ENCODE results near the gene ZNF205. TPM values are rescaled to one million over a fixed set of nuclear protein-coding genes. Genes with fewer than 3 reads are reported as not detected.

ZNF205 gene
- total and polyA plus RNA-seq, 2 of the 13 experiments (the other 11 are each of a cell fraction or from before 2014, with no cell fraction given), result 5.8 to 10.2 TPM

- 32% methylated on average over 3 of the region's 16 CpGs for WGBS (ENCODE audit: low lambda C conversion rate)
- Histone ChIP-seq H3K27me3 (ENCODE audit: control insufficient read depth in 1 of 2, insufficient read depth in 2 of 2, low read length in 2 of 2) (peaks cover 0 to 26% of the 10 kb centered on the region in 2 experiments; a peak in 3 of 5 replicates), H3K4me1 (ENCODE audit: insufficient read depth, low read length) (peaks cover 63% of the 10 kb centered on the region), H2AFZ (ENCODE audit: low read length) (no peak overlapping the region), H3K36me3 (replicated peaks in 1 of 2; ENCODE audit: control insufficient read depth in 1 of 2, insufficient read depth in 2 of 2, low read length in 2 of 2) (no peaks in the 10 kb centered on the region), H3K27ac (ENCODE audit: extremely low read length, insufficient read depth, low read length) (no peak overlapping the region), H3K79me2 (ENCODE audit: insufficient read depth, low read length) (no peaks in the 10 kb centered on the region), H3K4me2 (ENCODE audit: low read depth, low read length) (peak overlapping the region; percentile 11; the same call in 1 of the 2 replicates), H3K9me3 (ENCODE audit: low read length) (no peaks in the 10 kb centered on the region), H3K4me3 (replicated peaks in 1 of 3; ENCODE audit: insufficient read depth in 1 of 3, low read depth in 2 of 3, low read length in 3 of 3) (no peak overlapping the region; a peak in 1 of 6 replicates), H3K9ac (ENCODE audit: insufficient read depth, low read depth, low read length) (no peak overlapping the region), H4K20me1 (ENCODE audit: insufficient read depth, low read length) (no peaks in the 10 kb centered on the region)
- no peak for DNase-seq (ENCODE audit: low spot score)
- no peak for ATAC-seq
- no peak for FAIRE-seq
- intact Hi-C loops (cut with micrococcal nuclease; ENCODE audit: unreplicated experiment), result no loop called here
- in situ Hi-C loops (cut with HindIII; ENCODE audit: extremely low pct_ligation_motif_present, low pct_unique_long_range_greater_than_20kb), result no loop called here
- no TSS peak for BruUV-seq (replicated peaks)
- CTCF ChIA-PET (ENCODE audit: low intra/inter-chr PET ratio, low total read pairs), result no interaction called here
- POLR2A ChIA-PET, result interaction anchor here (1.6 to 4.7 kb wide), 2 partner anchors 12 to 25 kb away, joined by 5 to 81 read pairs; partner anchors contain the start of gene ZNF213
- TF ChIP-seq NR2F1 (CRISPR knock-in tag; IDR thresholded peaks at IDR 0.05) (0 out of 4 replicates have a peak, but pooled peaks of 1 of the 2 experiments have one; percentile 20), ZNF446 (CRISPR knock-in tag; IDR thresholded peaks at IDR 0.05) (no peak), GMEB2 (CRISPR knock-in tag; IDR thresholded peaks at IDR 0.05; ENCODE audit: low read depth) (no peak), RXRA (CRISPR knock-in tag; IDR thresholded peaks at IDR 0.05) (peak; percentile 64; the same call in 1 of the 2 replicates), ZBTB21 (CRISPR knock-in tag; IDR thresholded peaks at IDR 0.05) (no peak), ZNF136 (CRISPR knock-in tag; IDR thresholded peaks at IDR 0.05; ENCODE audit: low read depth) (no peak), ZNF670 (CRISPR knock-in tag; IDR thresholded peaks at IDR 0.05; ENCODE audit: borderline replicate concordance) (no peak), RARA (CRISPR knock-in tag; IDR thresholded peaks at IDR 0.05) (peak; percentile 61), U2AF1 (optimal IDR thresholded peaks at IDR 0.05; ENCODE audit: low read depth, low read length) (no peak), ZNF30 (CRISPR knock-in tag; IDR thresholded peaks at IDR 0.05) (no peak), CHCHD3 (CRISPR knock-in tag; IDR thresholded peaks at IDR 0.05) (no peak), SIX1 (CRISPR knock-in tag; IDR thresholded peaks at IDR 0.05; ENCODE audit: borderline replicate concordance) (no peak), CERS6 (CRISPR knock-in tag; IDR thresholded peaks at IDR 0.05) (no peak), IKZF4 (CRISPR knock-in tag; IDR thresholded peaks at IDR 0.05; ENCODE audit: borderline replicate concordance, low read depth, not compliant biosample characterization) (no peak), HOXD1 (CRISPR knock-in tag; IDR thresholded peaks at IDR 0.05) (no peak), GLI4 (CRISPR knock-in tag; IDR thresholded peaks at IDR 0.05; ENCODE audit: borderline replicate concordance) (no peak), BATF2 (CRISPR knock-in tag; IDR thresholded peaks at IDR 0.05) (no peak), TRIM22 (IDR thresholded peaks at IDR 0.05) (no peak), NFE2 (CRISPR knock-in tag; IDR thresholded peaks at IDR 0.05) (no peak), PLRG1 (conservative IDR thresholded peaks at IDR 0.05) (no peak), RFX3 (CRISPR knock-in tag; IDR thresholded peaks at IDR 0.05) (no peak), ZBTB42 (CRISPR knock-in tag; IDR thresholded peaks at IDR 0.05) (no peak)
Observed at GRCh38 chr16:3147046-3147756, 34.8 kb downstream of the ZNF205 start.

Data from HepG2 (cell line).